Neural cell (in vitro differentiated cells): ENCODE measurements around the gene C2CD3. TPM values are rescaled to one million over a fixed set of nuclear protein-coding genes. Genes with fewer than 3 reads are reported as not detected.
"Not testable (repeated sequence)": the region's sequence is repeated elsewhere in the genome, so short reads cannot be mapped to it uniquely, and the experiment has no call there.

Source experiments
- H2AFZ ChIP-seq: fragments of 200-600, 300-800 bp; sonication (generic), shearing (Covaris generic); 2 replicates; pipeline ENCODE4 v1.6.0; 2014; ENCODE audit warnings: low read depth, mild to moderate bottlenecking, antibody characterized with exemption, low read length, moderate library complexity
- H3F3A ChIP-seq: fragments of 200-600 bp; shearing (Covaris generic); 2 replicates; pipeline ENCODE4 v1.6.1; 2016; ENCODE audit warnings: mild to moderate bottlenecking, moderate library complexity, mixed read lengths, antibody characterized with exemption, low read length; ENCODE audit not compliant: insufficient read depth, poor library complexity, severe bottlenecking
- H3K27ac ChIP-seq: fragments of 200-600, 300-800 bp; sonication (generic), shearing (Covaris generic); 2 replicates; pipeline ENCODE4 v1.5.1; 2014; ENCODE audit warnings: mild to moderate bottlenecking, low read length, moderate library complexity
- H3K27me3 ChIP-seq: fragments of 300-800, 200-600 bp; sonication (generic), shearing (Covaris generic); 2 replicates; pipeline ENCODE4 v1.6.0; 2014; ENCODE audit warnings: mild to moderate bottlenecking, low read depth, low read length, moderate library complexity; ENCODE audit not compliant: insufficient read depth
- H3K36me3 ChIP-seq: fragments of 300-800, 200-600 bp; sonication (generic), shearing (Covaris generic); 2 replicates; pipeline ENCODE4 v1.5.1; 2014; ENCODE audit warnings: mild to moderate bottlenecking, antibody characterized with exemption, low read length, moderate library complexity; ENCODE audit not compliant: insufficient read depth
- H3K4me2 ChIP-seq: fragments of 300-800, 200-600 bp; sonication (generic), shearing (Covaris generic); 2 replicates; pipeline ENCODE4 v1.6.0; 2014; ENCODE audit warnings: mild to moderate bottlenecking, low read length
- H3K4me3 ChIP-seq: fragments of 300-800, 200-600 bp; sonication (generic), shearing (Covaris generic); 2 replicates; pipeline ENCODE4 v1.5.1; 2014; ENCODE audit warnings: mild to moderate bottlenecking, low read length, moderate library complexity
- H3K79me2 ChIP-seq: fragments of 200-600 bp; shearing (Covaris generic); replicated peaks from 2 replicates; pipeline ENCODE4 v1.6.0; 2014; ENCODE audit warnings: mild to moderate bottlenecking, low read length, moderate library complexity; ENCODE audit not compliant: insufficient read depth
- H3K9ac ChIP-seq: fragments of 300-800, 200-600 bp; sonication (generic), shearing (Covaris generic); 2 replicates; pipeline ENCODE4 v1.6.1; 2016; ENCODE audit warnings: mild to moderate bottlenecking, low read length, mixed read lengths
- H3K9me2 ChIP-seq: fragments of 200-600 bp; shearing (Covaris generic); 2 replicates; pipeline ENCODE4 v1.6.1; 2016; ENCODE audit warnings: mild to moderate bottlenecking, low read length, mixed read lengths; ENCODE audit not compliant: insufficient read depth
- H3K9me3 ChIP-seq: fragments of 200-600, 300-800 bp; sonication (generic), shearing (Covaris generic); 2 replicates; pipeline ENCODE4 v1.6.1; 2016; ENCODE audit warnings: mild to moderate bottlenecking, mixed run types, low read length, moderate library complexity, mixed read lengths
- H4K20me1 ChIP-seq: fragments of 200-600 bp; shearing (Covaris generic); 2 replicates; pipeline ENCODE4 v1.6.1; 2016; ENCODE audit warnings: mild to moderate bottlenecking, mixed run types; ENCODE audit not compliant: insufficient read depth
- EP300 ChIP-seq: fragments of 450-650 bp; conservative IDR thresholded peaks from 2 replicates; pipeline ENCODE4 v1.6.1; 2014; ENCODE audit warnings: antibody characterized with exemption, mild to moderate bottlenecking, moderate library complexity; ENCODE audit not compliant: poor library complexity, severe bottlenecking
- EZH2 ChIP-seq: fragments of 200-600, 300-800 bp; shearing (Covaris generic), sonication (generic); IDR thresholded peaks from 2 replicates; pipeline ENCODE4 v1.6.1; 2014; ENCODE audit warnings: antibody characterized with exemption, low read length, borderline replicate concordance, mild to moderate bottlenecking; ENCODE audit not compliant: insufficient read depth, poor library complexity, severe bottlenecking
- MXI1 ChIP-seq: fragments of 450-650 bp; conservative IDR thresholded peaks from 2 replicates; pipeline ENCODE4 v1.6.1; 2014; ENCODE audit warnings: antibody characterized with exemption, mild to moderate bottlenecking; ENCODE audit not compliant: poor library complexity, severe bottlenecking
- POLR2AphosphoS5 ChIP-seq: IDR thresholded peaks from 2 replicates; pipeline ENCODE4 v1.6.1; 2012
- RAD21 ChIP-seq: fragments of 450-650 bp; conservative IDR thresholded peaks from 2 replicates; pipeline ENCODE4 v1.6.1; 2014; ENCODE audit warnings: antibody characterized with exemption, mild to moderate bottlenecking, moderate library complexity
- REST ChIP-seq: IDR thresholded peaks from 2 replicates; pipeline ENCODE4 v1.6.1; 2012; ENCODE audit warnings: borderline replicate concordance
- SMC3 ChIP-seq: fragments of 450-650 bp; conservative IDR thresholded peaks from 2 replicates; pipeline ENCODE4 v1.6.1; 2014; ENCODE audit warnings: antibody characterized with exemption, mild to moderate bottlenecking, moderate library complexity; ENCODE audit not compliant: poor library complexity
- TAF1 ChIP-seq: IDR thresholded peaks from 2 replicates; pipeline ENCODE4 v1.6.1; 2012; ENCODE audit warnings: low read depth
- polyA plus RNA-seq: library from polyadenylated mRNA; depleted of rRNA; stranded (reverse); fragments of >200 nt; gene quantifications from 2 replicates; pipeline ENCODE4 v1.2.3, GENCODE V29; 2014
- TF ChIP-seq, protein P1 (sequence below): fragments of 450-650 bp; IDR thresholded peaks from 2 replicates; pipeline ENCODE4 v1.5.1; 2014; ENCODE audit warnings: antibody characterized with exemption, mild to moderate bottlenecking, moderate library complexity; ENCODE audit not compliant: poor library complexity, severe bottlenecking

Gene C2CD3
- polyA plus RNA-seq, 1 donor from 2014 or later, result 13.2 TPM

GRCh38 chr11:73989156-73989555 lies 181.6 kb downstream of the C2CD3 start:
- H3K4me3 ChIP-seq, result no peak overlapping the region
- TF ChIP-seq SMC3, result no peak
- TF ChIP-seq, protein P1, sequence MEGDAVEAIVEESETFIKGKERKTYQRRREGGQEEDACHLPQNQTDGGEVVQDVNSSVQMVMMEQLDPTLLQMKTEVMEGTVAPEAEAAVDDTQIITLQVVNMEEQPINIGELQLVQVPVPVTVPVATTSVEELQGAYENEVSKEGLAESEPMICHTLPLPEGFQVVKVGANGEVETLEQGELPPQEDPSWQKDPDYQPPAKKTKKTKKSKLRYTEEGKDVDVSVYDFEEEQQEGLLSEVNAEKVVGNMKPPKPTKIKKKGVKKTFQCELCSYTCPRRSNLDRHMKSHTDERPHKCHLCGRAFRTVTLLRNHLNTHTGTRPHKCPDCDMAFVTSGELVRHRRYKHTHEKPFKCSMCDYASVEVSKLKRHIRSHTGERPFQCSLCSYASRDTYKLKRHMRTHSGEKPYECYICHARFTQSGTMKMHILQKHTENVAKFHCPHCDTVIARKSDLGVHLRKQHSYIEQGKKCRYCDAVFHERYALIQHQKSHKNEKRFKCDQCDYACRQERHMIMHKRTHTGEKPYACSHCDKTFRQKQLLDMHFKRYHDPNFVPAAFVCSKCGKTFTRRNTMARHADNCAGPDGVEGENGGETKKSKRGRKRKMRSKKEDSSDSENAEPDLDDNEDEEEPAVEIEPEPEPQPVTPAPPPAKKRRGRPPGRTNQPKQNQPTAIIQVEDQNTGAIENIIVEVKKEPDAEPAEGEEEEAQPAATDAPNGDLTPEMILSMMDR, result no peak
- TF ChIP-seq TAF1, result no peak
- no peak for TF ChIP-seq EZH2
- TF ChIP-seq REST, result no peak
- TF ChIP-seq EP300, result no peak
- no peak for TF ChIP-seq RAD21
- TF ChIP-seq MXI1, result no peak
- TF ChIP-seq POLR2AphosphoS5, result no peak

DNA sequence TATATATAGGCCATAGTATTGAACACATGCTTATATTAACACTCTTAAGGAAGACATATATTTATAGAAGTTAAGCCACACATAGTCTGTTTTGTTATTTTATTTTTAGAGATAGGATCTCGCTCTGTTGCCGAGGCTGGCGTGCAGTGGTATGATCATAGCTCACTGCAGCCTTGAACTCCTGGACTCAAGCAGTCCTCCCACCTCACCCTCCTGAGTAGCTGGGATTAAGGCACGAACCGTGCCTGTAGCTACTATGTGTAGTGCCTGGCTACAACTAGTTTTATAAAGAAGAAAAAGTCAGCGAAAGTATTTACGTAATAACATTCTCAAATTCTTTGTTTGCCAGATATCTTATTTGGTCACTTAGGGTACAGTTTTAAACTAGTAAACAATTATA lies 182.6 kb downstream of the C2CD3 start:
- H3K9me3 ChIP-seq, result no peaks in the 10 kb centered on the region
- H3K9ac ChIP-seq, result no peak overlapping the region
- H3K79me2 ChIP-seq, result no peaks in the 10 kb centered on the region
- TF ChIP-seq SMC3, result no peak
- TF ChIP-seq, protein P1, result no peak
- H3F3A ChIP-seq, result no peaks in the 10 kb centered on the region
- no peaks in the 10 kb centered on the region for H3K27me3 ChIP-seq
- no peak overlapping the region for H3K4me3 ChIP-seq
- no peak overlapping the region for H3K4me2 ChIP-seq
- no peaks in the 10 kb centered on the region for H3K36me3 ChIP-seq
- H4K20me1 ChIP-seq, result no peaks in the 10 kb centered on the region
- no peak overlapping the region for H2AFZ ChIP-seq
- H3K9me2 ChIP-seq, result no peaks in the 10 kb centered on the region
- H3K27ac ChIP-seq, result no peak overlapping the region

More at GRCh38 chr11:73989156-73989555, 181.6 kb downstream of the C2CD3 start:
- Histone ChIP-seq H3K9me3 (no peaks in the 10 kb centered on the region), H3K4me2 (no peak overlapping the region), H3K36me3 (no peaks in the 10 kb centered on the region), H3K27me3 (no peaks in the 10 kb centered on the region), H3K27ac (no peak overlapping the region), H3F3A (no peaks in the 10 kb centered on the region), H3K9ac (no peak overlapping the region), H4K20me1 (no peaks in the 10 kb centered on the region), H3K9me2 (no peaks in the 10 kb centered on the region), H2AFZ (no peak overlapping the region), H3K79me2 (no peaks in the 10 kb centered on the region)

DNA sequence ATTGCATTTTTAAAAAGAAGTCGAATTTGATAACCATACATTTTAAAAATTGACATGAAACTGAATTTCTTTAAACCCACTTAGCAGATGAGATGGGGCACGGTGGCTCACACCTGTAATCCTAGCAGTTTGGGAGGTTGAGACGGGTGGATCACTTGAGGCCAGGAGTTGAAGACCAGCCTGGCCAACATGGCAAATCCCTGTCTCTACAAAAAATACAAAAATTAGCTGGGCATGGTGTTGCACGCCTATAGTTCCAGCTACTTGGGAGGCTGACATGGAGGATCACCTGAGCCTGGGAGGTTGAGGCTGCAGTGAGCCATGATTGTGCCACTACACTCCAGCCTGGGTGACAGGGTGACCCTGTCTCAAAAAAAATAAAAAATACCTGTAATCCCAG lies 185.1 kb downstream of the C2CD3 start:
- H3F3A ChIP-seq, H3K9me2 ChIP-seq: not testable (repeated sequence)

More for the DNA sequence above, 185.1 kb downstream of the C2CD3 start:
- H3K27ac ChIP-seq, H4K20me1 ChIP-seq, H3K9ac ChIP-seq, H3K79me2 ChIP-seq, H3K9me3 ChIP-seq, H2AFZ ChIP-seq, H3K36me3 ChIP-seq, H3K4me2 ChIP-seq, H3K27me3 ChIP-seq, H3K4me3 ChIP-seq: not testable (repeated sequence)
